Adipocyte (in vitro differentiated cells): ENCODE results near the gene ZNF605.
A peak's percentile ranks its signal among the peaks of the same experiment; 100 is the strongest.
"Not testable (repeated sequence)": the region's sequence is repeated elsewhere in the genome, so short reads cannot be mapped to it uniquely, and the experiment has no call there.

Source experiments
- DNase-seq: peaks from one replicate; pipeline ENCODE4 v3.0.0-alpha.2; 2015; ENCODE audit warnings: low read depth
- H3K27me3 ChIP-seq: replicated peaks from 2 replicates; pipeline ENCODE4 v1.7.0; 2013; ENCODE audit warnings: mild to moderate bottlenecking, low read length, moderate library complexity; ENCODE audit not compliant: control insufficient read depth, insufficient read depth
- H3K36me3 ChIP-seq: 2 replicates; pipeline ENCODE4 v1.7.0; 2013; ENCODE audit warnings: low read length, mild to moderate bottlenecking, moderate library complexity; ENCODE audit not compliant: control insufficient read depth, insufficient read depth, severe bottlenecking
- H3K4me1 ChIP-seq: 2 replicates; pipeline ENCODE4 v1.7.0; 2013; ENCODE audit warnings: mild to moderate bottlenecking, low read length, moderate library complexity; ENCODE audit not compliant: control insufficient read depth, insufficient read depth
- H3K4me3 ChIP-seq: 2 replicates; pipeline ENCODE4 v1.7.0; 2013; ENCODE audit warnings: mild to moderate bottlenecking, low read length, moderate library complexity
- H3K9ac ChIP-seq: 2 replicates; pipeline ENCODE4 v1.7.0; 2013; ENCODE audit warnings: mild to moderate bottlenecking, low read length, moderate library complexity
- H3K9me3 ChIP-seq: 2 replicates; pipeline ENCODE4 v1.7.0; 2013; ENCODE audit warnings: mild to moderate bottlenecking, low read length, moderate library complexity; ENCODE audit not compliant: control insufficient read depth

ZNF605 gene

GRCh38 chr12:132956011-132956788 is at the start of gene ZNF605:
Gene ZNF605 (minus strand): TSS chr12:132956306. CDS start chr12:132945635, 10,671 bp downstream.
- Histone ChIP-seq H3K27me3 (no peaks in the 10 kb centered on the region), H3K9me3 (peaks cover 26% of the 10 kb centered on the region), H3K9ac (peak within 1 kb of the TSS; percentile 95), H3K36me3 (peaks cover 7% of the 10 kb centered on the region), H3K4me1 (peaks cover 8% of the 10 kb centered on the region), H3K4me3 (peak within 1 kb of the TSS; percentile 94)
- peak; percentile 94 for DNase-seq

GRCh38 chr12:132998741-132999140 is 42.6 kb upstream of the ZNF605 start:
- H3K36me3 ChIP-seq: peaks cover 13% of the 10 kb centered on the region
- no peak for DNase-seq
- H3K9ac ChIP-seq: no peak overlapping the region
- H3K27me3 ChIP-seq: no peaks in the 10 kb centered on the region
- peak overlapping the region; percentile 61 for H3K4me3 ChIP-seq
- peaks cover 83% of the 10 kb centered on the region for H3K9me3 ChIP-seq
- no peaks in the 10 kb centered on the region for H3K4me1 ChIP-seq

- Histone ChIP-seq H3K4me1 (peaks cover 17% of the 10 kb centered on the region), H3K4me3 (peak overlapping the region; percentile 92), H3K9ac (peak overlapping the region; percentile 95), H3K9me3 (peaks cover 9% of the 10 kb centered on the region), H3K36me3 (no peaks in the 10 kb centered on the region), H3K27me3 (no peaks in the 10 kb centered on the region)
- DNase-seq: peak; percentile 49
These were observed 30.7 kb upstream of the ZNF605 start for GRCh38 chr12:132986885-132987225.

GRCh38 chr12:132986001-132986884 is 30.1 kb upstream of the ZNF605 start, which contains the start of gene ZNF26:
Gene ZNF26 (plus strand): TSS chr12:132986367. CDS start chr12:132986841, 474 bp downstream.
- Histone ChIP-seq H3K4me1 (peaks cover 17% of the 10 kb centered on the region), H3K27me3 (no peaks in the 10 kb centered on the region), H3K9ac (peak within 1 kb of the TSS; percentile 95), H3K9me3 (peaks cover 9% of the 10 kb centered on the region), H3K4me3 (peak within 1 kb of the TSS; percentile 92), H3K36me3 (no peaks in the 10 kb centered on the region)
- peak; percentile 98 for DNase-seq

GRCh38 chr12:132976870-132977269 is 20.8 kb upstream of the ZNF605 start:
- not testable (repeated sequence) for H3K4me3 ChIP-seq, H3K9ac ChIP-seq, H3K9me3 ChIP-seq, H3K36me3 ChIP-seq, H3K27me3 ChIP-seq, H3K4me1 ChIP-seq
- DNase-seq: peak; percentile 8

- H3K27me3 ChIP-seq: no peaks in the 10 kb centered on the region
- no peak for DNase-seq
- no peaks in the 10 kb centered on the region for H3K9me3 ChIP-seq
- no peaks in the 10 kb centered on the region for H3K36me3 ChIP-seq
- no peaks in the 10 kb centered on the region for H3K4me1 ChIP-seq
- H3K9ac ChIP-seq: no peak overlapping the region
- H3K4me3 ChIP-seq: no peak overlapping the region
These were observed 16.3 kb upstream of the ZNF605 start for GRCh38 chr12:132972374-132972773.

GRCh38 chr12:132967736-132968135 is 11.6 kb upstream of the ZNF605 start:
- Histone ChIP-seq H3K36me3 (peaks cover 2% of the 10 kb centered on the region), H3K4me3 (no peak overlapping the region), H3K4me1 (no peaks in the 10 kb centered on the region), H3K9ac (no peak overlapping the region), H3K27me3 (no peaks in the 10 kb centered on the region), H3K9me3 (no peaks in the 10 kb centered on the region)
- no peak for DNase-seq

GRCh38 chr12:132966676-132967415 is 10.7 kb upstream of the ZNF605 start:
- Histone ChIP-seq H3K4me3 (no peak overlapping the region), H3K36me3 (peaks cover 3% of the 10 kb centered on the region), H3K9ac (no peak overlapping the region), H3K9me3 (no peaks in the 10 kb centered on the region), H3K4me1 (no peaks in the 10 kb centered on the region), H3K27me3 (no peaks in the 10 kb centered on the region)
- DNase-seq: no peak

- no peak for DNase-seq
- peaks cover 3% of the 10 kb centered on the region for H3K36me3 ChIP-seq
These were observed 9.7 kb upstream of the ZNF605 start for GRCh38 chr12:132965796-132966195.

GRCh38 chr12:132963947-132964346 is 7.8 kb upstream of the ZNF605 start:
- not testable (repeated sequence) for H3K27me3 ChIP-seq, H3K4me3 ChIP-seq, H3K9me3 ChIP-seq, H3K9ac ChIP-seq, H3K4me1 ChIP-seq, H3K36me3 ChIP-seq
- peak; percentile 8 for DNase-seq

More at GRCh38 chr12:132965796-132966195, 9.7 kb upstream of the ZNF605 start:
- Histone ChIP-seq H3K4me1 (no peaks in the 10 kb centered on the region), H3K9ac (no peak overlapping the region), H3K27me3 (no peaks in the 10 kb centered on the region), H3K9me3 (no peaks in the 10 kb centered on the region), H3K4me3 (no peak overlapping the region)

- H3K27me3 ChIP-seq, DNase-seq, H3K4me3 ChIP-seq, H3K36me3 ChIP-seq, H3K9me3 ChIP-seq, H3K9ac ChIP-seq, H3K4me1 ChIP-seq: not testable (repeated sequence)
These were observed 5.7 kb upstream of the ZNF605 start for GRCh38 chr12:132961790-132962189.
